ENCODE results near the gene CD79B. TPM values are rescaled to one million over a fixed set of nuclear protein-coding genes. Genes with fewer than 3 reads are reported as not detected.
A peak's percentile ranks its signal among the peaks of the same experiment; 100 is the strongest.
"Not testable (repeated sequence)": the region's sequence is repeated elsewhere in the genome, so short reads cannot be mapped to it uniquely, and the experiment has no call there.

The CD79B gene
- polyA plus RNA-seq, 1 donor from 2014 or later, result 1,452 TPM

DNA sequence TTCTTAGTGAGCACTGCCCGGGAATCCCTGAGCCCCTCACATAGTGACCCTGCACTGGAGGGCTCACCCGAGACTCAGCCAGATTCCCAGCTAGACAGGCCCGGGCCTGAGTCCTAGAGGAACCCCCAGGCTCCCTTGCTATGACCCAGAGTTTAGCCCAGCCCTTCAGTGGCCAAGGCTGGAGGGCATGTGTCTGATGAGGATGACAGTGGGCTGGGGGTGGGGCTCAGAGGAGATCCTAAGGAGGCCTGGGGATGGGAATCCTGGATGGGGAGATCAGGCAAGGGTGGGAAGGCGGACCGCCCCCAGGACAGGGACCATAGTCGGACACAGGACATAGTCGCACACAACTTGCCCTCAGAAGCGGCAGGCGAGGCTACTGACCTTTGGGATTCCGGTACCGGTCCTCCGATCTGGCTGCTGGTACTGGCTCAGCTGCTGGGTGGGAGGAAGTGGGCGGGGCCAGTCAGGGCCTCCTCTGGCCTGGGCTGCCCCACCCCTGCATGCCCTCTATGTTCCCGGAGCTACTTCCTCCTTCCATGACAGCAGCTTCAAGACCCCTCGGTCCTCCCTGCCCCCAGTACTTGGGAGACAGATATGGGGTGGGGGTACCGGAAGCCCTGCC, 1.1 kb downstream of the CD79B start:
- no peaks in the 10 kb centered on the region for H3K9me3 Mint-ChIP-seq
- peaks cover 28 to 47% (median 38%) of the 10 kb centered on the region in 3 donors for H3K4me1 Mint-ChIP-seq
- H3K4me3 Mint-ChIP-seq, result peak overlapping the region; percentile 88 to 99 (median 98)
- H3K27ac Mint-ChIP-seq, result peak overlapping the region; percentile 93 to 99 (median 97)
- H3K36me3 Mint-ChIP-seq, result peaks cover 13% of the 10 kb centered on the region
- H3K27me3 Mint-ChIP-seq, result no peaks in the 10 kb centered on the region

- Mint-ChIP-seq H3K27me3 (no peaks in the 10 kb centered on the region), H3K36me3 (peaks cover 13% of the 10 kb centered on the region), H3K4me3 (peak overlapping the region; percentile 88 to 99 (median 98)), H3K9me3 (no peaks in the 10 kb centered on the region), H3K4me1 (peaks cover 27 to 50% (median 43%) of the 10 kb centered on the region in 3 donors), H3K27ac (peak overlapping the region; percentile 82 to 97 (median 93))
These were observed 2.0 kb downstream of the CD79B start for GRCh38 chr17:63929860-63930766.

DNA sequence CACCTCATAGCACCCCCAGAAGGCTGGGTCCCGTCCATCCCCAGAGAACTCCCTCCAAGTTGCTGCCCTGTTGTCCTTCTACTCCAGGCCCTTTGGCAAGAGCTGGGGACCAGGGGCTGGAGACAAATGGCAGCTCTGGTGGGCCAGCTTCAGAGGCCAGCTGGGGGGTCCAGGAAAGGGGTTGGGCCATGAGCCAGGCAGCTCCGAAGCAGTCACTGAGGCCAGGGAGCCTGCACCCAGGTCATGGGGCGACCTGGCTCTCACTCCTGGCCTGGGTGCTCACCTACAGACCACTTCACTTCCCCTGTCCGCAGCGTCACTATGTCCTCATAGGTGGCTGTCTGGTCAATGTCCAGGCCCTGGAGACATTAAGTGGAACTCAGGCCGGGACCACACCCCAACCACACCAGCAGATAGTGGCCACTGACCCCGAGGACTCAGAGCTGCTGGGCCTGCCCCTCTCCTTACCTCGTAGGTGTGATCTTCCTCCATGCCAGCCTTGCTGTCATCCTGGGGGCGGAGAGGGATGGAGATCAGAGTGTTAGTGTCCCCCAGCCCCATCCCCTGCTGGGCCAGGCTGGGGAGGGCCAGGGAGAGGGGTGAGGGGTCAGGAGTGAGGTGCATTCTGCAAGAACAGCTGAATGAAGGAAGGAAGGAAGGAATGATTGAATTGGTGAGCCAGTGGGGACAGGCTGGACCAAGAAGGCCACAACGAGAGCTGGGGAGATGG, 3.0 kb downstream of the CD79B start:
- Mint-ChIP-seq H3K9me3 (no peaks in the 10 kb centered on the region), H3K27ac (peak overlapping the region in 2 of 3 donors; percentile 80 to 93), H3K4me3 (peak overlapping the region; percentile 88 to 99 (median 98)), H3K27me3 (no peaks in the 10 kb centered on the region), H3K36me3 (peaks cover 13% of the 10 kb centered on the region), H3K4me1 (peaks cover 22 to 49% (median 45%) of the 10 kb centered on the region in 3 donors)

DNA sequence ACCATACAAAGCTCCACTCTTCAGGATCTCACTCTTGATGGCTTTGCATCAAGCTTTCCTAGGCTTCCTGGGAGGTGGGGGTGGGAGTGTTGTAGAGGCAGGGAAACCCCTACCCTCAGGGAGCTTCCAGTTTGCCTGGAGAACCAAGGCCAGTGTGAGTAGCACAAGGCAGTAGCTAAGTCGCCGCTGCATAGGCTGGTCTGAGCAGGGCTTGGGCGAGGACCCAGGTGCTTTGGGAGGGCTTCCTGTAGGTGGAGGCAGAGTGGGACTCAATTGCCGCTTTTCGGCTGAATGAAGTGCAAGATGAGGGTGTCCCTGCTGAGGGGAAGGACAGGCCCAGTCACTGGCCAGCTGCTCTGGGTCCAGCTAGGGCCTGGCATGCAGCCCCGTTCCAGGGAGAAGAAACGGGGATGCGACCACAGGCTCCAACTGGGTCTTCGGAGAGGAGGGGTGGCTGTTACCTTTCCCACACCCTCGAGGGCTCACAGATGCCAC, 3.9 kb downstream of the CD79B start:
- peak overlapping the region; percentile 71 to 93 (median 77) for H3K27ac Mint-ChIP-seq
- peaks cover 14 to 46% (median 43%) of the 10 kb centered on the region in 3 donors for H3K4me1 Mint-ChIP-seq
- H3K9me3 Mint-ChIP-seq, result no peaks in the 10 kb centered on the region
- H3K36me3 Mint-ChIP-seq, result peaks cover 13% of the 10 kb centered on the region
- peak overlapping the region; percentile 76 to 99 (median 94) for H3K4me3 Mint-ChIP-seq
- no peaks in the 10 kb centered on the region for H3K27me3 Mint-ChIP-seq

- Mint-ChIP-seq H3K4me1 (peaks cover 9 to 43% (median 42%) of the 10 kb centered on the region in 3 donors), H3K9me3 (no peaks in the 10 kb centered on the region), H3K4me3 (peak overlapping the region; percentile 76 to 99 (median 94)), H3K27me3 (no peaks in the 10 kb centered on the region), H3K27ac (peak overlapping the region; percentile 90 to 99 (median 93)), H3K36me3 (peaks cover 13% of the 10 kb centered on the region)
These were observed 4.5 kb downstream of the CD79B start for GRCh38 chr17:63927464-63928171.

DNA sequence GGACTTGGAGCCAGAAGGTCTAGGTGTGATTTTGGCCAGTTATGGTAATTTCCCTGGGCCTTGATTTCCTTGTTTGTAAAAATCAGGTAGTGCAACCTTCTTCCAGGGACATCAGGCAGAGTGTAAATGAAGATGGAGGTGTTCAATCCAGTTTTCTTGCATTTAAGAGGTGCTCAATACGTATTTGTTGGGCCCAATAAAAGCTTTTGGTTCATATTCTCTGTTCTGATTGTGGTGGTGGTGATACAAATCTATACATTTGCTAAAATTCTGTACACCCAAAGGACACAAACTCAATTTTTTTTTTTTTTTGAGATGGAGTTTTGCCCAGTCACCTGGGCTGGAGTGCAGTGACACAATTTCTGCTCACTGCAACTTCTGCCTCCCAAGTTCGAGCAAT, 6.0 kb downstream of the CD79B start:
- Mint-ChIP-seq H3K36me3 (peaks cover 9% of the 10 kb centered on the region), H3K9me3 (no peaks in the 10 kb centered on the region), H3K27me3 (no peaks in the 10 kb centered on the region), H3K4me3 (peak overlapping the region in 3 of 4 donors; percentile 61 to 88 (median 87)), H3K27ac (peak overlapping the region; percentile 93 to 99 (median 95)), H3K4me1 (peaks cover 14 to 49% (median 48%) of the 10 kb centered on the region in 3 donors)

- no peaks in the 10 kb centered on the region for H3K27me3 Mint-ChIP-seq
- H3K9me3 Mint-ChIP-seq, result no peaks in the 10 kb centered on the region
- peaks cover 14 to 51% (median 50%) of the 10 kb centered on the region in 3 donors for H3K4me1 Mint-ChIP-seq
- H3K4me3 Mint-ChIP-seq, result peak overlapping the region; percentile 63 to 96 (median 88)
- H3K27ac Mint-ChIP-seq, result peak overlapping the region; percentile 93 to 99 (median 95)
- peaks cover 4% of the 10 kb centered on the region for H3K36me3 Mint-ChIP-seq
These were observed 6.5 kb downstream of the CD79B start for GRCh38 chr17:63925615-63926014.

GRCh38 chr17:63922402-63922801, 9.7 kb downstream of the CD79B start:
- not testable (repeated sequence) for H3K27me3 Mint-ChIP-seq, H3K9me3 Mint-ChIP-seq, H3K36me3 Mint-ChIP-seq
- Mint-ChIP-seq H3K27ac (peak overlapping the region; percentile 81 to 96 (median 95)), H3K4me1 (peaks cover 20 to 55% (median 53%) of the 10 kb centered on the region in 3 donors), H3K4me3 (peak overlapping the region; percentile 66 to 87 (median 68))

GRCh38 chr17:63920779-63921178, 11.4 kb downstream of the CD79B start:
- not testable (repeated sequence) for H3K27me3 Mint-ChIP-seq, H3K36me3 Mint-ChIP-seq, H3K9me3 Mint-ChIP-seq
- peaks cover 26 to 52% (median 51%) of the 10 kb centered on the region in 3 donors for H3K4me1 Mint-ChIP-seq
- peak overlapping the region in 2 of 4 donors; percentile 79 to 82 for H3K4me3 Mint-ChIP-seq
- H3K27ac Mint-ChIP-seq, result peak overlapping the region in 2 of 3 donors; percentile 66 to 73

DNA sequence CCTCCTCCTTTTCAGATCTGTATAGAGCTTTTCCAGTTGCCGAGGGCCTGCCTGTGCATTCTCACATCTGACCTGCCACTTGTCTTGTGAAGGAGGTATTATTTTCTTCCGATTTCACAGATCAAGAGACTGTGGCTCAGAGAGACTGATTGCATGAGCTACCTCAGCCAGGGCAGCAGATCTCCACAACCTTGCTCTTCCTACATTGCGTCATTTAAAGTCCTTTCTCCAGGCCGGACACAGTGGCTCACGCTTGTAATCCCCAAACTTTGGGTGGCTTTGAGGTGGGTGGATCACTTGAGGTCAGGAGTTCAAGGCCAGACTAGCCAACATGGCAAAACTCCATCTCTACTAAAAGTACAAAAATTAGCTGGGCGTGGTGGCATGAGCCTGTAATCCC, 12.1 kb downstream of the CD79B start:
- peaks cover 24 to 51% (median 50%) of the 10 kb centered on the region in 3 donors for H3K4me1 Mint-ChIP-seq
- not testable (repeated sequence) for H3K9me3 Mint-ChIP-seq, H3K27me3 Mint-ChIP-seq, H3K36me3 Mint-ChIP-seq
- H3K4me3 Mint-ChIP-seq, result peak overlapping the region in 2 of 4 donors; percentile 74 to 85
- peak overlapping the region in 2 of 3 donors; percentile 23 to 92 for H3K27ac Mint-ChIP-seq

GRCh38 chr17:63919311-63919723, 12.8 kb downstream of the CD79B start:
- peak overlapping the region; percentile 1 to 64 (median 33) for H3K27ac Mint-ChIP-seq
- peaks cover 6% of the 10 kb centered on the region for H3K27me3 Mint-ChIP-seq
- peak overlapping the region; percentile 30 to 73 (median 64) for H3K4me3 Mint-ChIP-seq
- H3K36me3 Mint-ChIP-seq, result peaks cover 1% of the 10 kb centered on the region
- no peaks in the 10 kb centered on the region for H3K9me3 Mint-ChIP-seq
- H3K4me1 Mint-ChIP-seq, result peaks cover 24 to 48% (median 43%) of the 10 kb centered on the region in 3 donors

DNA sequence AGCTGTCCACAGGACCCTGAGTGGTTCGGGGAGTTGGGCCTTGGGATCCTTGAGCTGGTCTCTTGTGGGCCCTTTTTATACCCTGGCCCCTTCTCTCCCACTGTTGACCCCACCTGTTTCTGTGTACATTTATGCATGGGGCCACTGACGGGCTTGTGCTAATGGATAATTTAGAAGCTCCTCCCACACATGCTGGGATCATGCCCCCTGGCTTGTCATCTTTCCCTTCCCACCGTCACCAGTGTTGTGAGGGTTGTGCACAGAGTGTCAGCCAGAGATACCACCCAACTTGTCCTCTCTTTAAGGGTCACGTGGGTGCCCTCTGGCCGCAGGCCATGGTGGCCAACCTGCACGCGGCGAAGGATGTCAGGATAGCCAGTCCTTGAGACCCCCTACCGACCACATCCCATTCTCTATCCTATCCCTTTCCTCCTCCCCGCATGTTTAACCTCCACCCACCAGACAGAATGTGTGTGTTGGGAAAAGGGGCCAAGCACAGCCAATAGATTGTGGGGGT, 13.3 kb downstream of the CD79B start, which contains the start of gene GH1:
Gene GH1, minus strand, starts transcription at position 51 of the 517 bp plus-strand sequence. CDS start 63 bp downstream, outside the sequence.
- not testable (repeated sequence) for H3K9me3 Mint-ChIP-seq, H3K27me3 Mint-ChIP-seq, H3K36me3 Mint-ChIP-seq
- Mint-ChIP-seq H3K4me1 (peaks cover 24 to 46% (median 40%) of the 10 kb centered on the region in 3 donors), H3K4me3 (peak within 1 kb of the TSS; percentile 30 to 74 (median 64)), H3K27ac (peak within 1 kb of the TSS; percentile 1 to 64 (median 33))

DNA sequence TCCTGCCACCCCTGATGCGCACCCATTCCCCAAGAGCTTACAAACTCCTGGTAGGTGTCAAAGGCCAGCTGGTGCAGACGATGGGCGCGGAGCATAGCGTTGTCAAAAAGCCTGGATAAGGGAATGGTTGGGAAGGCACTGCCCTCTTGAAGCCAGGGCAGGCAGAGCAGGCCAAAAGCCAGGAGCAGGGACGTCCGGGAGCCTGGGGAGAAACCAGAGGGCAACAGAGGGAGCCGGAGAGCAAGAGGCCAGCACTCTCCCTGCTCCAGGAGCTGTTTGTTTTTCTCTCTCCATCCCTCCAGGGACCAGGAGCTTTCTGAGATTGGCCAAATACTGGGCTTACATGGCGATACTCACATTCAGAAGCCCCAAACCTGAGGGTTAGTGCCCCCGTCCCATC, 13.8 kb downstream of the CD79B start:
- Mint-ChIP-seq H3K27ac (no peak overlapping the region), H3K27me3 (peaks cover 6% of the 10 kb centered on the region), H3K9me3 (no peaks in the 10 kb centered on the region), H3K4me1 (peaks cover 24 to 43% (median 39%) of the 10 kb centered on the region in 3 donors), H3K36me3 (peaks cover 1% of the 10 kb centered on the region), H3K4me3 (no peak overlapping the region)
